ENCODE results near the gene C16orf89.

Gene C16orf89

GRCh38 chr16:5004311-5004710, 61.4 kb downstream of the C16orf89 start:
- no peak overlapping the region for H4K8ac ChIP-seq (ENCODE audit: low read length)
- no peak overlapping the region for H2BK15ac ChIP-seq (ENCODE audit: low read depth, poor library complexity, severe bottlenecking)
- no peak overlapping the region for H3K18ac ChIP-seq (ENCODE audit: low read depth in 1 of 2, low read length in 2 of 2)
- no peak for DNase-seq
- no peak overlapping the region for H3K9ac ChIP-seq (ENCODE audit: low read length)
- H3K9me3 ChIP-seq (ENCODE audit: control insufficient read depth, low read length), result no peaks in the 10 kb centered on the region
- no peak overlapping the region for H3K4me3 ChIP-seq (ENCODE audit: insufficient read depth in 1 of 2, low read depth in 1 of 2, low read length in 2 of 2)
- H2AK5ac ChIP-seq (ENCODE audit: low read length, severe bottlenecking), result no peak overlapping the region
- WGBS, result 91% methylated on average over 4 of the region's 5 CpGs
- no peak overlapping the region for H3K23ac ChIP-seq (ENCODE audit: low read length in 2 of 2)
- no peak overlapping the region for H3K14ac ChIP-seq (ENCODE audit: low read length in 2 of 2)
- H3K4ac ChIP-seq (ENCODE audit: low read depth in 1 of 2, low read length in 2 of 2), result no peak overlapping the region
- no peak overlapping the region for H2BK120ac ChIP-seq (ENCODE audit: low read depth, low read length)
- peaks cover 19 to 21% of the 10 kb centered on the region in 2 experiments for H3K27me3 ChIP-seq (ENCODE audit: control insufficient read depth in 1 of 2, insufficient read depth in 1 of 2, low read length in 2 of 2)
- H3K79me1 ChIP-seq (replicated peaks; ENCODE audit: low read length, poor library complexity, severe bottlenecking), result no peaks in the 10 kb centered on the region
- no peak overlapping the region for H3K27ac ChIP-seq (ENCODE audit: low read length, poor library complexity, severe bottlenecking)
- no peak overlapping the region for H4K91ac ChIP-seq (ENCODE audit: low read length)
- no peak overlapping the region for H2BK5ac ChIP-seq (ENCODE audit: low read depth, low read length, poor library complexity, severe bottlenecking)
- H3K4me2 ChIP-seq (ENCODE audit: low read length, poor library complexity, severe bottlenecking), result no peak overlapping the region
- H2BK12ac ChIP-seq (ENCODE audit: low read length in 2 of 2), result no peak overlapping the region
- no peaks in the 10 kb centered on the region for H3K36me3 ChIP-seq (ENCODE audit: control insufficient read depth in 1 of 2, insufficient read depth in 2 of 2, low read depth in 1 of 2, low read length in 2 of 2)
- no peaks in the 10 kb centered on the region for H3K4me1 ChIP-seq (ENCODE audit: control insufficient read depth, insufficient read depth, low read depth, low read length)
- no peak overlapping the region for H2AFZ ChIP-seq (ENCODE audit: low read depth, low read length)

GRCh38 chr16:5003828-5004227, 61.9 kb downstream of the C16orf89 start:
- Histone ChIP-seq H3K4me3 (ENCODE audit: insufficient read depth in 1 of 2, low read depth in 1 of 2, low read length in 2 of 2) (no peak overlapping the region), H2BK5ac (ENCODE audit: low read depth, low read length, poor library complexity, severe bottlenecking) (no peak overlapping the region), H2BK120ac (ENCODE audit: low read depth, low read length) (no peak overlapping the region), H3K4me2 (ENCODE audit: low read length, poor library complexity, severe bottlenecking) (no peak overlapping the region), H3K23ac (ENCODE audit: low read length in 2 of 2) (no peak overlapping the region), H3K18ac (ENCODE audit: low read depth in 1 of 2, low read length in 2 of 2) (no peak overlapping the region), H3K27me3 (ENCODE audit: control insufficient read depth in 1 of 2, insufficient read depth in 1 of 2, low read length in 2 of 2) (peaks cover 17 to 20% of the 10 kb centered on the region in 2 experiments), H2BK15ac (ENCODE audit: low read depth, poor library complexity, severe bottlenecking) (no peak overlapping the region), H3K4me1 (ENCODE audit: control insufficient read depth, insufficient read depth, low read depth, low read length) (no peaks in the 10 kb centered on the region), H3K36me3 (ENCODE audit: control insufficient read depth in 1 of 2, insufficient read depth in 2 of 2, low read depth in 1 of 2, low read length in 2 of 2) (no peaks in the 10 kb centered on the region), H3K9ac (ENCODE audit: low read length) (no peak overlapping the region), H2AFZ (ENCODE audit: low read depth, low read length) (no peak overlapping the region), H3K27ac (ENCODE audit: low read length, poor library complexity, severe bottlenecking) (no peak overlapping the region), H4K91ac (ENCODE audit: low read length) (no peak overlapping the region), H2AK5ac (ENCODE audit: low read length, severe bottlenecking) (no peak overlapping the region), H3K4ac (ENCODE audit: low read depth in 1 of 2, low read length in 2 of 2) (no peak overlapping the region), H3K9me3 (ENCODE audit: control insufficient read depth, low read length) (no peaks in the 10 kb centered on the region), H4K8ac (ENCODE audit: low read length) (no peak overlapping the region), H3K14ac (ENCODE audit: low read length in 2 of 2) (no peak overlapping the region), H2BK12ac (ENCODE audit: low read length in 2 of 2) (no peak overlapping the region), H3K79me1 (replicated peaks; ENCODE audit: low read length, poor library complexity, severe bottlenecking) (no peaks in the 10 kb centered on the region)
- WGBS, result 92% methylated on average over 10 of the region's 10 CpGs
- DNase-seq, result no peak

GRCh38 chr16:5003211-5003610, 62.5 kb downstream of the C16orf89 start:
- Histone ChIP-seq H3K27ac (ENCODE audit: low read length, poor library complexity, severe bottlenecking) (no peak overlapping the region), H3K4me3 (ENCODE audit: insufficient read depth in 1 of 2, low read depth in 1 of 2, low read length in 2 of 2) (no peak overlapping the region), H3K4me1 (ENCODE audit: control insufficient read depth, insufficient read depth, low read depth, low read length) (no peaks in the 10 kb centered on the region), H2BK5ac (ENCODE audit: low read depth, low read length, poor library complexity, severe bottlenecking) (no peak overlapping the region), H3K4ac (ENCODE audit: low read depth in 1 of 2, low read length in 2 of 2) (no peak overlapping the region), H4K8ac (ENCODE audit: low read length) (no peak overlapping the region), H4K91ac (ENCODE audit: low read length) (no peak overlapping the region), H2BK120ac (ENCODE audit: low read depth, low read length) (no peak overlapping the region), H3K36me3 (ENCODE audit: control insufficient read depth in 1 of 2, insufficient read depth in 2 of 2, low read depth in 1 of 2, low read length in 2 of 2) (no peaks in the 10 kb centered on the region), H3K79me1 (replicated peaks; ENCODE audit: low read length, poor library complexity, severe bottlenecking) (no peaks in the 10 kb centered on the region), H3K14ac (ENCODE audit: low read length in 2 of 2) (no peak overlapping the region), H2BK15ac (ENCODE audit: low read depth, poor library complexity, severe bottlenecking) (no peak overlapping the region), H3K9ac (ENCODE audit: low read length) (no peak overlapping the region), H3K18ac (ENCODE audit: low read depth in 1 of 2, low read length in 2 of 2) (no peak overlapping the region), H2AFZ (ENCODE audit: low read depth, low read length) (no peak overlapping the region), H3K23ac (ENCODE audit: low read length in 2 of 2) (no peak overlapping the region), H3K4me2 (ENCODE audit: low read length, poor library complexity, severe bottlenecking) (no peak overlapping the region), H2AK5ac (ENCODE audit: low read length, severe bottlenecking) (no peak overlapping the region), H3K9me3 (ENCODE audit: control insufficient read depth, low read length) (no peaks in the 10 kb centered on the region), H3K27me3 (ENCODE audit: control insufficient read depth in 1 of 2, insufficient read depth in 1 of 2, low read length in 2 of 2) (peaks cover 14% of the 10 kb centered on the region in 2 experiments), H2BK12ac (ENCODE audit: low read length in 2 of 2) (no peak overlapping the region)
- no peak for DNase-seq
- 93% methylated on average over 7 of the region's 12 CpGs for WGBS

- Histone ChIP-seq H3K4me2 (ENCODE audit: low read length, poor library complexity, severe bottlenecking) (no peak overlapping the region), H4K8ac (ENCODE audit: low read length) (no peak overlapping the region), H3K18ac (ENCODE audit: low read depth in 1 of 2, low read length in 2 of 2) (no peak overlapping the region), H3K27ac (ENCODE audit: low read length, poor library complexity, severe bottlenecking) (no peak overlapping the region), H3K36me3 (ENCODE audit: control insufficient read depth in 1 of 2, insufficient read depth in 2 of 2, low read depth in 1 of 2, low read length in 2 of 2) (no peaks in the 10 kb centered on the region), H3K9me3 (ENCODE audit: control insufficient read depth, low read length) (no peaks in the 10 kb centered on the region), H3K27me3 (ENCODE audit: control insufficient read depth in 1 of 2, insufficient read depth in 1 of 2, low read length in 2 of 2) (peaks cover 11 to 14% of the 10 kb centered on the region in 2 experiments), H2BK12ac (ENCODE audit: low read length in 2 of 2) (no peak overlapping the region), H3K4me1 (ENCODE audit: control insufficient read depth, insufficient read depth, low read depth, low read length) (no peaks in the 10 kb centered on the region), H3K4me3 (ENCODE audit: insufficient read depth in 1 of 2, low read depth in 1 of 2, low read length in 2 of 2) (no peak overlapping the region), H3K4ac (ENCODE audit: low read depth in 1 of 2, low read length in 2 of 2) (no peak overlapping the region), H3K9ac (ENCODE audit: low read length) (no peak overlapping the region), H2BK5ac (ENCODE audit: low read depth, low read length, poor library complexity, severe bottlenecking) (no peak overlapping the region), H2BK120ac (ENCODE audit: low read depth, low read length) (no peak overlapping the region), H3K14ac (ENCODE audit: low read length in 2 of 2) (no peak overlapping the region), H2BK15ac (ENCODE audit: low read depth, poor library complexity, severe bottlenecking) (no peak overlapping the region), H3K79me1 (replicated peaks; ENCODE audit: low read length, poor library complexity, severe bottlenecking) (no peaks in the 10 kb centered on the region), H4K91ac (ENCODE audit: low read length) (no peak overlapping the region), H3K23ac (ENCODE audit: low read length in 2 of 2) (no peak overlapping the region), H2AFZ (ENCODE audit: low read depth, low read length) (no peak overlapping the region), H2AK5ac (ENCODE audit: low read length, severe bottlenecking) (no peak overlapping the region)
- DNase-seq, result no peak
- 88% methylated on average over 3 of the region's 3 CpGs for WGBS
Observed at GRCh38 chr16:5002699-5003143, 63.0 kb downstream of the C16orf89 start.

All from mesenchymal stem cell (in vitro differentiated cells and primary cell).